ENCODE measurements around the gene RSRC1.
A peak's percentile ranks its signal among the peaks of the same experiment; 100 is the strongest.
"Not testable (repeated sequence)": the region's sequence is repeated elsewhere in the genome, so short reads cannot be mapped to it uniquely, and the experiment has no call there.

Gene RSRC1

DNA sequence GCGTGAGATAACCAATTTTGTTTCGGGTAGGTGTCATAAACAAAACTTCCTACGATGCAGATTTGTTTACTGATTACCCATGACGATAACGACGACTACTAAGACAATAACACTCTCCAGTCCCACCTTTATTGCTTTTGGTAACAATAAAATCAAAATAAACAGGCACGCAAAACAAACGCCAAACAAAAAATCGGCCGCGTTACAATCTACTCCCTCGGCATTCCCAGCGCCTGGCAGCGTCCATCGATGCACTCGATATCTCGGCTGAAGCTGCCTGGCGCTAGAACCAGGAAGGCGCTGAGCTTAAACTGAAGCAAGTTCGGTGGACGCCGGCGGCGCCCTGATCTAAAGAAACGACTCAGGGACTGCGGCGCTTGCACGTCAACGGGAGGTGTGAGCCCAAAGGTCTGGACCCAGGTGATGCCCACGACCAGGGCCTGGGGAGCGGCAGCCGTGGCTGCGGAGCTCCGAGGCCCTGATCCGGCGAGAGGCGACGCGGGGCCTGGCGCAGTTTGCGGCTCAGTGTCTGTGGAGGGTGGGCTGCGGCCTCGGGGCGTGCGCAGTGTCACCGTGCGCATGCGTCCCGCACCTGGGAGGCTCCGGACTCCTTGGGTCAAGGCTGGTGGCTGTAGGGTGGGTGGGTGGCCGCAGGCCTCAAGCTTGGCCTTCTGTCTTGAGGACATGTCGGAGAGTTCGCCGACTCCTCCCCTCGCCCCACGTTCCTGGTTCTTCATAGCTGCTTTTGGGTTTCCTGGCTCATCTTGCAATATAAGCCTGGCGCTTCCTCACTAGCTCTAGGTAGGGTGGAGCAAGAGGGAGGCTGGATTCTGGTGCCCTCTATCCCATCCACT, at the start of gene RSRC1:
RSRC1 (plus strand) TSS at position 286 of the 854 bp plus-strand sequence. CDS start 12,016 bp downstream, outside the sequence.
- DNase-seq = peak; percentile 76

DNA sequence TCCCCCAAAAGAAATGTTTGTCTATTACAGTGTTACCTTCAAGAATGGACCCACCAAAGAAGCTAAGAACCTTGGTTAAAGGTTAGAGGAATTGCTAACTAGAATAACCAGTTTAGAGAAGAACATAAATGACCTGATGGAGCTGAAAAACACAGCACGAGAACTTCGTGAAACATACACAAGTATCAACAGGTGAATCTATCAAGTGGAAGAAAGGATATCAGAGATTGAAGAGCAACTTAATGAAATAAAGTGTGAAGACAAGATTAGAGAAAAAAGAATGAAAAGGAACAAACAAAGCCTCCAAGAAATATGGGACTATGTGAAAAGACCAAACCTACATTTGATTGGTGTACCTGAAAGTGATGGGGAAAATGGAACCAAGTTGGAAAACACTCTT, 44.3 kb upstream of the RSRC1 start:
- DNase-seq = not testable (repeated sequence)

- DNase-seq = no peak
These were observed 37.1 kb upstream of the RSRC1 start for GRCh38 chr3:158072790-158073189.

GRCh38 chr3:158074591-158074990, 35.3 kb upstream of the RSRC1 start:
- DNase-seq = no peak

DNA sequence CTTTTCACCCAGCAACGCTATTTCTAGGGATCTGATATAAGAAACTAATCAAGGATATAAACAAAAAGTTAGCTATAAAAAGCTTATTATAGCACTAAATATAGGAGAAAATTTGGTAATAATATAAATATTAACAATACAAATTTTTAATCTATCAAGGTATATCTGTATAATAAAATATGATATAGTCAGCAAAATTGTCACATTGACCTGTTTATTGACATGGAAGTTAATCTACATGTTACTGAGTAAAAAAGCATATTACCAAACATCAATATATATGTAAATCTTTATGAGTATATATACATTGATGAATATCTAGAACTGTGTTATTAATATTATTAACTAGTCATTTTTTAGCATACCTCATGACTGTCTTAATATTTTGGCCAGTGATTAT, 30.3 kb upstream of the RSRC1 start:
- no peak for DNase-seq

DNA sequence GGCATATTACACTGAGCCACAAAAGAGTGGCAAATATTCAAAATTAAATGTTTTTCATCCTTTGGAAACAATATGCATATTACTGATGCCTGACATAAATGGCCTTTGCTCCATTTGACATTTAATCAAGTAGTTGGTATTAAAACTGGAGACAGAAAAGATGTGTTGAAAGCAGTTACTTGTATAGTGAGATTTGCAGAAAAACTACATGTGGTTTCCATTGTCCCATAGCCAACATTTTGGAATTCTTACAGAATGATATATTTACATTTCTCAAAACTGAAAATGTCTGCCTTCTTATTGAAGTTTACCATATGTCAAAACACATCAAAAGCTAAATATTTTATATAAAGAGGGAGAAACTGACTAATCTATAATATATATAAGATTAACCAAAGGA, 25.2 kb upstream of the RSRC1 start:
- DNase-seq = no peak

GRCh38 chr3:158085358-158085757, 24.5 kb upstream of the RSRC1 start:
- DNase-seq = no peak

DNA sequence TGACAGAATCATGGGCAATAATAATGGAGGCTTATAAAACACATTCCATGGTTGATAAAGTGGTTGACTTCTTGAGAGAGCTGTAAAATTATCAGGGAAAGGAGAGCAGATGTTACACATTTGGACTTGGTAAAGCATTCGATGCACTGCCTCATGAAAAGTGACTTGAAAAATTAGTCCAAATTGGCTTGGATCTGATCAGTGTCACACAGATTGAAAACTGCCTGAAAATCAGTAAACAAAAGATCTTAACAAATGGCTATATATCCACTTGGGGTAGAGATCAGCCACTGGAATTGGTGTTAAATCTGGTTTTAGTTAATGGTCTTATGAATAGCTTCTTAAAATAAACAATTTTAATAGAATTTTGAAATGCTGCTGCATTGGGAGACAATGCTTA, 24.0 kb upstream of the RSRC1 start:
- no peak for DNase-seq

- no peak for DNase-seq
These were observed 23.5 kb upstream of the RSRC1 start for GRCh38 chr3:158086361-158086760.

GRCh38 chr3:158086776-158087175, 23.1 kb upstream of the RSRC1 start:
- no peak for DNase-seq

DNA sequence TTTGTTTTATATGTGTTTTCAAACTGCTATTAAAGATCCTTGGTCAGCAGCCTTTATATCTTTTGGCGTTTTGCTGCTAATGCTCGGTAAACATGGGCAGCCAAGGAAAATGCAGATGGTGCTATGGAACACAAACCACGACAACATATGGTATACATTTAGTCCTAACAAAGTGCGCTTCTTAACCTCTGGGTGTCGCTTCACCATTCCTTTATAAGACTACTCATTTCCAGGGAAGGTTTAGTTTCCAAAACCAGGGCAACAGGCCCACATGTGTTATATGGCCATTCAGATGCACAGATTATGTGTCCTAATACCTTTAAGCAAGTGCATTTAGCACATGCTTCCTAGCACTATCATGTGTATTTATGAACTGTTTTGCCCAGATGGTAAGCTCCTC, 18.4 kb upstream of the RSRC1 start:
- DNase-seq = no peak

DNA sequence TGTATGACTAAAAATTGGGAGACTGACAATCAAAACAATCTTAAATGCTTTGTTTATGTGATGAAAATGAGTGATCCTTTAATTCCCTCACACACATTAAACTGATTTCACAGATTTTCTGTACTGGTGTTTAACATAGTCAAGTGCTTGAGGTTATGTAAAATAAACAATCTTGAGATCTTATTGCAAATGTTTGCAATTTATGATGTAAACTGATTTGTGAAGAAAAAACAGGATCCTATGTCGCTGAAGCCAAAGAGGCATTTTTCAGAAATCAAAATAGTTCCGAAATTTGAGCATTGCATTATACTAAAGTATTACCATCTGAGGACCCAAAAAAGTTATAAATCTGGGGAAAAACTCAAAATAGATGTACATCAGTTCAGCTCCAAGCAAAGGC, 16.4 kb upstream of the RSRC1 start:
- no peak for DNase-seq

DNA sequence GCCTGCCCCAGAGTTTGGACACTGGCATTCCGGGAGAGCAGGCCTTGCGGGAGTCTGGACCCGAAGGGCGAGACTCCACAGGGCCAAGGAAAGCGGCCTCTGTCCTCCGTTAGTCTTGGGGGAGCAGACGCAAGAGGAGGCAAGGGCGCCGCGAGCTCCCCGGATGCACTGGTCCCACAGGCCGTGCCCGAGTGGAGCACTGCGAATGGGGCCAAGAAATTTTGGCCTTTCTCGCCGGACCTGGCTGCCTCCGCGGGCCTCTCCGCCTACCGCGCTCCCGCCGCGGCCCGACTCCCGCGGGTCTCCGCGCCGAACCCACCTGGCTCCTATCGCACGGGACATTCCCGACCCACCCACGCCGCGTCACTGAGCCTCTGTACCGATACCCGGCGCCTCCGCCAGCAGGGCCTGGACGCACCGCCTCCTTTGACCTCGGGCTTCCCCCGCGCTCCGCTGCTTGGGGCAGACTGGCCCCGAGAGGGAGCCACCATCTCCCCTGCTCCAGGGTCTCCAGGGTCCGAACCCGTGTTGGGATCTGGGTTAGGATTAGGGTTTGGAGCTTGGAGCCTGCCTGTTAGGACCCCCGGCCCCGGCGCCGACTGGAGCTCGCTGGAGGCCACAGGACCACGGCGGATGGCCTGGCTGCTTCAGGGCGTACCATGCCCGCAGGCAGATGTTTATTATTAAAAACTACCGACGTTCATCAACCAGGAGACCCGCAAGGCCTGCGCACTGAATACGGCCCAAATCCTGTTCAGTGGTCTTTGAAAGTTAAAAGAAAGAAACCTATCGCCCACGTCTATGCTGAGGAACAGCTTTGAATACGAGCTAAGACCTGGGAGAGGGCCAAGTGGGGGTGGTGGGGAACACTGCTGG, 15.4 kb upstream of the RSRC1 start:
- no peak for DNase-seq

- no peak for DNase-seq
These were observed 14.6 kb upstream of the RSRC1 start for GRCh38 chr3:158095111-158095813.

GRCh38 chr3:158095814-158096704, 13.8 kb upstream of the RSRC1 start:
- DNase-seq = no peak

DNA sequence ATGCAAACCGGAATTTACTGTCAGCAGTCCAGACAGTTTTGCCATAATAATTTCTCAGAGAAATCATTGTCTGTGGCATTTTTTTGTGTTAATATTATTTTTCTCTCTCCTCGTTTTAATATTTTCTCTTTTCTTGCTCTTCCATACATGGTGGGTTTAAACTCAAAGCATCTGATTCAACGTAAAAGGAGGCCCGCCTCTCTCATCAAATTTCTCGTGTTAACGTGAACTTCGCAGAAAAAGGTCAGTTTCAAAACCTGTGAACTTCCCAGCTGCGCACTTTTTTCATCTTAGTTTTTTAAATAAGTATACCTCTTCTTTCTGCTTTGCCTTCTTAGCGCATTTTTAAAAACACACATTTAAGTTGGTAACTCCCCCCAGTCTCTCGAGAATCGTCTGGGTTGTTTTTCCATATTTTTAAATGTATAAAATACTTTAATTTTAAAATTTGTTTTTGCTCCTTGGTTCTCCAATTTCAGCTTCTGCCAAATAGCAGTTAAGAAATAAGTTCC, 12.8 kb upstream of the RSRC1 start:
- DNase-seq = no peak

DNA sequence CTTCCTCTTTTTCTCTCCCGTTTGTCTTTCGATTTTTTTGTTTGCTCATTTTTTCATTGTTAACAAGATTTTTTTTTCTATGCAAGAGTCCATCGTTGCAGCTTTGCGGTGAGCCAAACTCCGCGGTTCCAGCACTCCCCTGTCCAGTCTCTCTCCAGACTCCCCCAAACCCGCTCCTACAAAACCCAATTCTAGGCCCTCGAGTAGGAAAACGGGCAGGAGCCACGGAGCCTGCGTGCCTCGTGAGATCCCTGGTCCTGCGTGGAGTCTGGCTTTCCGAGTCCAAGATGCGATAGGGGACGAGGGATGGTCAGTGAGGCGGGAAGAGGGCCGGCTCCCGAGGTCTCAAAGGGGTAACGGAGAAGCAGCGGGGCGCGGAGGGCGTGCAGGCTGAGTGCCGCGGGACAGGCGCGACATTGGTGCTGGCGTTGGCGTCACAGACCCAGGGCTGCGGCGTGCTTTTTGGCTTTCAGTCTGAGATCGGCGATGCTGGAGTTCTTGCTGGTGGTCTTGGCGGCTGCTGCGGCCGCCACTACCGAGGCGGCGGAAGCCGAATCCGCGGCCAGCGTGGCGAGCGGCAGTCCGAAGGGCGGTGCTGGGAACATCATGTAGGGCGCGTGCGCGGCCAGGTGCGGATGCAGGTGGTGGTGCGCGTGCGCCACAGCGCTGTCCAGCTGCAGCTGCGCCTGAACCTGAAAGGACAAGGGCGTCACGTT, 12.1 kb upstream of the RSRC1 start:
- DNase-seq = peak; percentile 77

- no peak for DNase-seq
These were observed 11.6 kb upstream of the RSRC1 start for GRCh38 chr3:158098309-158098639.

DNA sequence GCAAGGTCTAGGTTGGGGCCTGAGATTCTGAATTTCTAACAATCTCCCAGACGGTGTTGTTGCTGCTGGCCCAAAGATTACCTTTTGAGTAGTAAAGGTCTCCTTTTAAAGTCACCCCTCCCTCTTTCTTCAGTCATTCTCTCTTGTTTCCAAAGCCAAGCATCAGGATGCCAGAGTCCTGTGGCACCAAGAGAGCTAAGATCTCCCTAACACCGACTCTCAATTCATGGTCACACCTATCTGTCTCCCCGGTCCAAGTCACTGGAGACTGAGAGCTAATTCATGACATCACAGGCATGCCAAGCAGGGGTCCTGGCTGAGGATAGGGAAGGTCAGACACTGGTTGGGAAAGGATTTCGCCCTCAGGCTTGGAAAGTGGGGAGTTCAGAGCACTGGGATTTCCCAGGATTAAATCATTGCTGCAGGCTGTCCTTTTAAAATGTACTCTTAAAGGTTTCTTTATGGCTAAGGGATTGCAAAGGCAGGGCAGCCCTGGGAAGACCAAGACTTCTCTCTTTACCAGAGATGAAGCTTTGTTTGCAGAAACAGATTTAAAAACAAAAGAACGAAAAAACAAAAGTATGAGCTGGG, 11.0 kb upstream of the RSRC1 start:
- DNase-seq = no peak

DNA sequence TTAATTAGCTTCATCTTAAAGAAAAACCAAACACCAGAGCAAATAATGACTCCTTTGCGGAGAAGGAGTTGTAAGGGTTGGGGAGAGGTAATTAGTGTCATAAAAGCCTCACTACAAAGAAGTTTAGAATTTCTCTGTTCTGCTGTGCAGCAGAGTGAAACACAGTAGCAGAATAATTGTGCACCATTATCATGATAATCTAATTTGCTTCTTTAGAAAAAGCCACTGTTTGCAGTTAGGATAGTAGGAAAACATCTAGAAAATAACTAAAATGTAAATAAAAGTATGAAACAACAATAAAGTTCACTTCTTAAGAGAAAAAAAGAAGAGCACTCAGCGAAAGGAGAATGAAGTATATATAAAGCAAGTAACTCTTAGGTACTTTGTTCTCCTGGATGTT, 9.2 kb upstream of the RSRC1 start:
- no peak for DNase-seq

Measured in CD4-positive, alpha-beta T cell treated with Interferon gamma for 1 hour (primary cell).